Fibroblast of mammary gland (primary cell): ENCODE data around the gene TMEM72.

Source experiments
- DNase-seq: peaks from one replicate; pipeline ENCODE4 v3.0.0-alpha.2; 2010; ENCODE audit warnings: low read depth
- H3K4me3 ChIP-seq: 2 replicates; pipeline ENCODE4 v1.5.1; 2011; ENCODE audit warnings: low read depth, mild to moderate bottlenecking, low read length, moderate library complexity; ENCODE audit not compliant: control insufficient read depth
- TF ChIP-seq, protein P1 (sequence below): conservative IDR thresholded peaks from 2 replicates; pipeline ENCODE4 v1.5.1; 2011; ENCODE audit warnings: low read depth, low read length, inconsistent platforms; ENCODE audit not compliant: control insufficient read depth, insufficient read depth

TMEM72 gene

GRCh38 chr10:44914891-44915290 lies 3.8 kb downstream of the TMEM72 start:
- TF ChIP-seq, protein P1, sequence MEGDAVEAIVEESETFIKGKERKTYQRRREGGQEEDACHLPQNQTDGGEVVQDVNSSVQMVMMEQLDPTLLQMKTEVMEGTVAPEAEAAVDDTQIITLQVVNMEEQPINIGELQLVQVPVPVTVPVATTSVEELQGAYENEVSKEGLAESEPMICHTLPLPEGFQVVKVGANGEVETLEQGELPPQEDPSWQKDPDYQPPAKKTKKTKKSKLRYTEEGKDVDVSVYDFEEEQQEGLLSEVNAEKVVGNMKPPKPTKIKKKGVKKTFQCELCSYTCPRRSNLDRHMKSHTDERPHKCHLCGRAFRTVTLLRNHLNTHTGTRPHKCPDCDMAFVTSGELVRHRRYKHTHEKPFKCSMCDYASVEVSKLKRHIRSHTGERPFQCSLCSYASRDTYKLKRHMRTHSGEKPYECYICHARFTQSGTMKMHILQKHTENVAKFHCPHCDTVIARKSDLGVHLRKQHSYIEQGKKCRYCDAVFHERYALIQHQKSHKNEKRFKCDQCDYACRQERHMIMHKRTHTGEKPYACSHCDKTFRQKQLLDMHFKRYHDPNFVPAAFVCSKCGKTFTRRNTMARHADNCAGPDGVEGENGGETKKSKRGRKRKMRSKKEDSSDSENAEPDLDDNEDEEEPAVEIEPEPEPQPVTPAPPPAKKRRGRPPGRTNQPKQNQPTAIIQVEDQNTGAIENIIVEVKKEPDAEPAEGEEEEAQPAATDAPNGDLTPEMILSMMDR = no peak
- H3K4me3 ChIP-seq = no peak overlapping the region

DNA sequence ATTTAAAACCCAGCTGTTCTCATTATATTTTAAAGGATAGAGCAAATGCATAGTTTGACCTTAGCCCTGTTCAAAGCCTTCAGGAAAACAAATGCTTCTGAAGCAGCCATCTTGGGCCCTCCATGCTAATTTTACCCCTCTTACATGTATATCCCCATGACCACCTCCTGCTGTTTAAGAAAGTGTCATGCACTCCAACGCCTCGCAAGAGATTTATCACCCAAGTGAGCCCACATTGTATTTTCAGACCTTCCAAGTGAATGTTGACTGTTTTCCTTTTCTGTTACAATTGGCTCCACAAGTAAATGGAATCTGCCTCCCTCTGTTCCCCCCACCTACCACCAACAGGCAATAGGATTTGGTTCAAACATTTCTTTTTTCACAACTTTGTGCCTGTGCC lies 5.3 kb downstream of the TMEM72 start:
- TF ChIP-seq, protein P1 = no peak
- H3K4me3 ChIP-seq = no peak overlapping the region
- DNase-seq = no peak

More at GRCh38 chr10:44914891-44915290, 3.8 kb downstream of the TMEM72 start:
- DNase-seq = no peak

DNA sequence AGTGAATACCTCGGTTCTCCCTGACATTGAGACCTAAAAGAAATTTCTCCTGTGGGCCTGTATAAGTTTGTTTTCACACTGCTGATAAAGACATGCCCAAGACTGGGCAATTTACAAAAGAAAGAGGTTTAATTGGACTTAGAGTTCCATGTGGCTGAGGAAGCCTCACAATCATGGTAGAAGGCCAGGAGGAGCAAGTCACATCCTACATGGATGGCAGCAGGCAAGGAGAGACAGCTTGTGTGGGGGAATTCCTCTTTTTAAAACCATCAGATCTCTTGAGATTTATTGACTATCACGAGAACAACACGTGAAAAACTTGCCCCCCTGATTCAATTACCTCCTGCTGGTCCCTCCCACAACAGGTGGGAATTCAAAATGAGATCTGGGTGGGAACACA lies 6.7 kb downstream of the TMEM72 start:
- H3K4me3 ChIP-seq = no peak overlapping the region
- no peak for DNase-seq
- TF ChIP-seq, protein P1 = no peak

DNA sequence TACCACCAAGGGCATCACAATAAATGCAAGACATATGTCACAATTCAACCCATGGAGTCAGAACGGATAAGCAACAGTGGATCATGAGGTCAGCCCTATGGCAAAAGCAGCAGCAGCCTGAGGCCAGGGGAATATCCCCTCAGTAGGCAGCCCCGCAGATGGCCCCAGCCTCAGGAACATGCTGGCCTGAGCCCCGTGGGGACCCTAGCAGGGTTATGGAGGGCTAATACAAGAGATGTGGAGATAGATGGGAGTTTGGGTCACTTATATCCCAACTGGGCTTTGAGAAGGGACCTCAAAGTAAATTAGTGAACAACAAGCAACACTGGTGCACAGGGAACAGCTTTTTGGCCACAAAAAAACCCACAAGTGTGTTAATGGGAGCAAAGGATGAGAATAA lies 9.1 kb downstream of the TMEM72 start:
- no peak overlapping the region for H3K4me3 ChIP-seq
- DNase-seq = no peak
- TF ChIP-seq, protein P1 = no peak

DNA sequence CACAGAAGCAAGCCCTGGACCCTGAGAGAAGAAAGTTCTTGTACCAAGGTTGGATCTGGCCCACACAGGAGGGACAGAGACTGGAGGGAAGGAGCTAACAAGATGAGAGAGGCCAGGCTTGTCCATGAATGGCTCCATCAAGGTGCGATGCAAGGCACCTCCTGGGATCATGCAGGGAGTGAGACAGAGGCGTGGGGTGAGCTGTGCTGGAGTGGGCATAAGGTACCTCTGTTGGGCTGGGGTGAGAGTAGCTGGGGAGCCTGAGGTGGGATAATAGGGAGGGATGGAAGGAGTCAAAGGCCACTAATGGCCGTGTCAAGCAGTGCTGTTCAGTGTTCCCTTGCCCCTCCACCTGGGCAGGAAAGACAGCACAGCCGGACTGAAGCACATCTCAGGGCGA lies 9.9 kb downstream of the TMEM72 start:
- TF ChIP-seq, protein P1 = no peak
- H3K4me3 ChIP-seq = no peak overlapping the region
- DNase-seq = no peak

- no peak overlapping the region for H3K4me3 ChIP-seq
- DNase-seq = no peak
- TF ChIP-seq, protein P1 = no peak
Measured at GRCh38 chr10:44921506-44921905, 10.4 kb downstream of the TMEM72 start.

DNA sequence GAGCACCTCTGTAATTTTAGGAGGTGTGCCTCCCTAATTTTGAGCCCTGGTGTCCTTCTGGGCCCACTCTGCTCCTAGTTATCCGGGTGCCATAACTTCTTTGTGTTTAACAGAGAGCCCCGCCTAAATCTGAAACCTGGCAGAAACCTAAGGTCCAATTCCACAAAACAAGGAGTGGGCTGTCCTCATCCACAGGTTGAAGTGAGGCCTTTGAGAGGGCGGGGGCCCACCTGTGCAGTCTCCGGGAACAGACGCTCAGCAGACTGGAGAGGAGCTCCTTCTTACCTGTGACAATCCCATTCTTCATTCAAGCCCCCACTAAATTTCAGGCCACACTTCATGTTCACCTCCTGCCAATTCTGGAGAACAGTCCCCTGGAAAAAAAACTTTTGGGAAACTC lies 10.9 kb downstream of the TMEM72 start:
- no peak overlapping the region for H3K4me3 ChIP-seq
- DNase-seq = no peak
- TF ChIP-seq, protein P1 = no peak
